Glutamatergic neuron (in vitro differentiated cells): ENCODE data around the gene TTC28. TPM values are rescaled to one million over a fixed set of nuclear protein-coding genes. Genes with fewer than 3 reads are reported as not detected.
"Not testable (repeated sequence)": the region's sequence is repeated elsewhere in the genome, so short reads cannot be mapped to it uniquely, and the experiment has no call there.

Experiments used
- DNase-seq: peaks from one replicate; pipeline ENCODE4 v3.0.0; 2022
- H3K27ac Mint-ChIP-seq: one replicate; pipeline ENCODE4 v1.8.0; 2020; ENCODE audit warnings: mild to moderate bottlenecking, mixed read lengths, inconsistent platforms; ENCODE audit not compliant: unreplicated experiment
- H3K27me3 Mint-ChIP-seq: one replicate; pipeline ENCODE4 v1.8.0; 2020; ENCODE audit warnings: mild to moderate bottlenecking, moderate library complexity, mixed read lengths, inconsistent platforms; ENCODE audit not compliant: unreplicated experiment
- H3K36me3 Mint-ChIP-seq: one replicate; pipeline ENCODE4 v1.8.0; 2020; ENCODE audit warnings: mild to moderate bottlenecking, mixed read lengths, inconsistent platforms; ENCODE audit not compliant: unreplicated experiment
- H3K4me1 Mint-ChIP-seq: one replicate; pipeline ENCODE4 v1.8.0; 2020; ENCODE audit warnings: mild to moderate bottlenecking, low read depth, mixed read lengths, inconsistent platforms; ENCODE audit not compliant: unreplicated experiment
- H3K4me3 Mint-ChIP-seq: one replicate; pipeline ENCODE4 v1.8.0; 2020; ENCODE audit warnings: mild to moderate bottlenecking, mixed read lengths, inconsistent platforms; ENCODE audit not compliant: unreplicated experiment
- H3K9me3 Mint-ChIP-seq: one replicate; pipeline ENCODE4 v1.8.0; 2020; ENCODE audit warnings: mild to moderate bottlenecking, moderate library complexity, mixed read lengths, inconsistent platforms; ENCODE audit not compliant: unreplicated experiment
- CTCF ChIP-seq: fragments of 200-600 bp; sonication (generic); IDR thresholded peaks from one replicate; pipeline ENCODE4 v1.5.0; 2021; ENCODE audit not compliant: partially characterized antibody, unreplicated experiment
- total RNA-seq: library from RNA; stranded (reverse); fragmentation: NEBNext Ultra II Directional; extraction: Animal tissue kit (Norgen Biotek cat#: 25700); gene quantifications from one replicate; pipeline ENCODE4 v1.2.1, GENCODE V29; 2021; ENCODE audit not compliant: unreplicated experiment

The TTC28 gene
- total RNA-seq, 1 donor from 2014 or later: 55.6 TPM

- Mint-ChIP-seq H3K9me3 (no peaks in the 10 kb centered on the region), H3K36me3 (no peaks in the 10 kb centered on the region), H3K27me3 (no peaks in the 10 kb centered on the region), H3K27ac (no peak overlapping the region), H3K4me1 (no peaks in the 10 kb centered on the region), H3K4me3 (no peak overlapping the region)
- no peak for DNase-seq
- no peak for TF ChIP-seq CTCF
Observed at GRCh38 chr22:28497188-28497587, 182.5 kb downstream of the TTC28 start.

- not testable (repeated sequence) for H3K27me3 Mint-ChIP-seq, H3K4me3 Mint-ChIP-seq, H3K9me3 Mint-ChIP-seq, H3K36me3 Mint-ChIP-seq, DNase-seq, H3K4me1 Mint-ChIP-seq, H3K27ac Mint-ChIP-seq
Observed at GRCh38 chr22:28491289-28491688, 188.4 kb downstream of the TTC28 start.

GRCh38 chr22:28488825-28489224 lies 190.8 kb downstream of the TTC28 start:
- peaks cover 1% of the 10 kb centered on the region for H3K4me1 Mint-ChIP-seq
- no peak for TF ChIP-seq CTCF
- no peaks in the 10 kb centered on the region for H3K27me3 Mint-ChIP-seq
- no peak for DNase-seq
- H3K9me3 Mint-ChIP-seq: no peaks in the 10 kb centered on the region
- H3K4me3 Mint-ChIP-seq: no peak overlapping the region
- no peak overlapping the region for H3K27ac Mint-ChIP-seq
- peaks cover 7% of the 10 kb centered on the region for H3K36me3 Mint-ChIP-seq

- H3K4me1 Mint-ChIP-seq: peaks cover 6% of the 10 kb centered on the region
- no peaks in the 10 kb centered on the region for H3K36me3 Mint-ChIP-seq
- no peak overlapping the region for H3K4me3 Mint-ChIP-seq
- no peak overlapping the region for H3K27ac Mint-ChIP-seq
- DNase-seq: no peak
- no peaks in the 10 kb centered on the region for H3K9me3 Mint-ChIP-seq
- H3K27me3 Mint-ChIP-seq: no peaks in the 10 kb centered on the region
- no peak for TF ChIP-seq CTCF
Observed at GRCh38 chr22:28484662-28485061, 195.0 kb downstream of the TTC28 start.

- no peaks in the 10 kb centered on the region for H3K36me3 Mint-ChIP-seq
- no peaks in the 10 kb centered on the region for H3K9me3 Mint-ChIP-seq
- TF ChIP-seq CTCF: no peak
- H3K27me3 Mint-ChIP-seq: no peaks in the 10 kb centered on the region
- no peak for DNase-seq
- no peak overlapping the region for H3K4me3 Mint-ChIP-seq
- peaks cover 5% of the 10 kb centered on the region for H3K4me1 Mint-ChIP-seq
- H3K27ac Mint-ChIP-seq: no peak overlapping the region
Observed at GRCh38 chr22:28481725-28482124, 197.9 kb downstream of the TTC28 start.
